Stimulated activated CD4-positive, alpha-beta T cell treated with anti-CD3 and anti-CD28 coated beads, Interleukin-12 subunit alpha, Interleukin-12 subunit beta, amount 100 ng/mL, for 48 hours (primary cell): ENCODE data around the gene TIMM22.
"Not testable (repeated sequence)": the region's sequence is repeated elsewhere in the genome, so short reads cannot be mapped to it uniquely, and the experiment has no call there.

Source experiments
- DNase-seq, 3 donors: peaks; one replicate each; pipeline ENCODE4 v3.0.0-alpha.2; 2020; ENCODE audit warnings: low read depth in 2 of 3, low spot score in 1 of 3

TIMM22 gene

DNA sequence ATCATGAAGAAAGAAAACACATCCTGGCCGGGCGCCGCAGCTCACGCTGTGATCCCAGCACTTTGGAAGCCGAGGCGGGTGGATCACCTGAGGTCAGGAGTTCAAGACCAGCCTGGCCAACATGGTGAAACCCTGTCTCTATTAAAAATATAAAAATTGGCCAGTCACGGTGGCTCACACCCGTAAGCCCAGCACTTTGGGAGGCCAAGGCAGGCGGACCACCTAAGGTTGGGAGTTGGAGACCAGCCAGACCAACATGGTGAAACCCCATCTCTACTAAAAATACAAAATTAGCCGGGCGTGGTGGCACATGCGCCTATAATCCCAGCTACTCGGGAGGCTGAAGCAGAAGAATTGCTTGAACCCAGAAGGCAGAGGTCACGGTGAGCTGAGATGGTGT, 25.1 kb upstream of the TIMM22 start:
- not testable (repeated sequence) for DNase-seq

GRCh38 chr17:973053-973452, 23.9 kb upstream of the TIMM22 start:
- DNase-seq, result no peak

DNA sequence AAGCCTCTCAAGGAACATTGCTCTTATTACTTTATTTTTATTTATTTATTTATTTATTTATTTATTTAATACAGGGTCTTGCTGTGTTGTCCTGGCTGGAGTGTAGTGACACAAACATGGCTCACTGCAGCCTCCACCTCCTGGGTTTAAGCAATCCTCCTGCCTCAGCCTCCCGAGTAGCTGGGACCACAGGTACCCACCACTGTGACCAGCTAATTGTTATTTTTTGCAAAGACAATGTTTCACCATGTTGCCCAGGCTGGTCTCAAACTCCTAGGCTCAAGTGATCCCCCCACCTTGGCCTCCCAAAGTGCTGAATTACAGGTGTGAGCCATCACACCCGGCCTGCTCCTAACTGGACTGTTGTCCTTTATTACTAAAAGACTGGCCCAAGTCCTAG, 22.2 kb upstream of the TIMM22 start:
- not testable (repeated sequence) for DNase-seq

DNA sequence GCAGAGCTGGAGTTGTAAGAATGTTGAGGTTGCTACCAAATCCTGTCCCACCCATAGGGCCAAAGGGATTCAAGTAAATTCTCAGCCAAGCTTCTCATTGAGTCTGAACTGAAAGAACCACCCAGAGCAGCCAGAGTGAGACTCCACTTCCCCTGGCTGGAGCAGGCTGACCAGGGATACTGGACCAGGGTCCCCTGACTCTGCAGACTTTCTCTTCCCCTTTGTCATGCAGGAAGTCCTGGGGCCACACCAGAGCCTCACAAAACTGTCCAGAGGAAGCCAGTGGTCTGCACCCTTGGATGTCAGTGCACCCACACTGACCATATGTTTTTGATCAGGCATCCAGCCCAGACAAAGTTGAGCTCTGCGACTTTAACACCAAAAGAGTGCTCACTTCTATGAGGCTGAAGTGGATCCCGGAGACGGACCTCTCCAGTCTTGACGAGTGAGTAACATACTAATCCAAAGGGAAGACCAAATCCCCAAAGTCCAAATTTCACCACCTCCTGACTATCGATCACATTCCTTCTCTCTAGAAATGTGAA, 21.5 kb upstream of the TIMM22 start:
- DNase-seq, result no peak

- no peak for DNase-seq
Observed at GRCh38 chr17:976312-976711, 20.6 kb upstream of the TIMM22 start.

DNA sequence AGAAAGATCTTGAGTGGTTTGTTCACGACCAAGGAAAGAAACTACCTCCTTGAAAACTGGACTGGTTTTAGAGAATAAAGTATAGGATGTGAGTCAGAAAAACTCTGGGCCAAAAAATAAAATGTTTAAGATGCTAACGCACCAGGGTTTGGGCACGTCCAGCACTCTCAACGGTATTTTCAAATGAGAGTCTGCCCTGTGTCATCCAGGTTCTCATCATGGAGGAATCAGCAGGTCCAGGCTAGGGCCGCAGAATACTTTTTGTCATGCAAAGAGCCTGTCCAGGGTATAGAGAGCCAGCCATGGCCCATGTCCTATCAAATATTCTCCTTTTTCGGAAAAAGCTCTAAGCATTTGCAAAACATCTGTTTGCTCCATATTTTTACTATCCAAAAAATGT, 19.8 kb upstream of the TIMM22 start:
- no peak for DNase-seq

DNA sequence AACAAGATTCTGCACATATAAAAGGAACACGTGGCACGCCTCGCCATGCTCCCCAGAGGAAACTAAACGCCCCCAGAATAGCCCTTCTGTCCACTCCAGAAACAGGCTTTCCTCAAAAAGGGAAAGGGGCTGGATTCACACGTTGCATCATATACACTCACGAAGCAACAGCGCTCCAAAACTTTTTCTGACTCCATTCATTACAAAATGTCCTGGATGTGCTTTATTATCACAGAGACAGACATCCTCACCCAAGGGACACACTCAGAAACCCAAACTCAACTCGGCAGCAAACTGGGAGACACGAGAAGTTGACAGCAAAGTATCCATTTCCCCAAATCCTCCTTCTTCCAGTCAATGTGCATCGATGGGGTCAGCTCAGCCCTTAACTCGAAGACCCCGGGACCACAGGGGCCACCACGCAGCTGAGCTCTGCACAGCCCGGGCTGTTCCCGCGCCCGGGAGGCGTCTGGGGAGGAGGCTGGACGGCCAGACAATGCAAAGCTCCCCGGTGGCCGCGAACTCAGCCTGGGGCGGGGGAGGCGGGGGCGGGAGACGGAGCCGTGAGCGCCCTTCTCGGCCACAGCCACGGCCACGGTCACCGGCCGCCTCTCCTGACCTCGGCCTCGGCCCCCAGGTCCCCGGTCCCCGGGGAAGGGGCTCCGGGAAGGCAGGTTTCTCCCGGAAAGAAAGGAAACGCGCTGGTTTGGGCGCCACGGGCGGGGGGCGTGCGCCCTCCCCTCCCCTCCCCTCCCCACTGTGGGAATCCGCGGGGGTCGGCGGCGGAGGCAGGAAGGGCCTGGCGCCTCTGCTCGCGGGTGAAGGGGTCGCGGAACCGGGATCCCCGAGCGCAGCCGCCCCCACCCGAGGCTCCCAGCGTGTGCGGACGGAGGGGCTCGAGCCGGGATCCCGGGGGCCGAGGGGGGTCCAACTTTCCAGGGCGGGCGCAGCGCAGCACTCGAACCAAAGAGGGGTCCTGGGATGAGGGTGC, 18.5 kb upstream of the TIMM22 start:
- no peak for DNase-seq

GRCh38 chr17:979212-979538, 17.8 kb upstream of the TIMM22 start:
- no peak for DNase-seq

GRCh38 chr17:979539-980405, 17.2 kb upstream of the TIMM22 start, which contains the start of gene NXN:
TSS of gene NXN (minus strand) at chr17:979776.
- peak; percentile 74 to 88 (median 83) for DNase-seq

GRCh38 chr17:980406-981291, 16.3 kb upstream of the TIMM22 start:
- DNase-seq, result peak; percentile 68 to 70 (median 68)

DNA sequence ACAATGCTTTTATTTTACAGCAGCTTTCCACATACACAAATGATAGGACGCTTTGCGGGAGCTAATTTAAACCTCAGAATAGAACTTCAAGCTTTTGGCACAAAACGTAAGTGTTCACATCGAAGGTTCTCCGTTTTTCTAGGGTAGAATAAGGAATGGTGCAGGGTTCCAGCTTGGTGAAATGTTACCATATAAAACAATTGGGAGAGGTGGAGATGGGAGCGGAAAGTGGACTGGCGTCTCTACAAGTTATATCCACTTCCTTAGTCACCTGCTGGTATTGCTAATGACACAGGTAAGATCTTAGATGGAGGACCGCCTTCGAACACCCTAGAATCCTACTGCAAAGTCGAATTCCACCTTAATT, 15.7 kb upstream of the TIMM22 start:
- no peak for DNase-seq

- DNase-seq, result no peak
Observed at GRCh38 chr17:983921-984320, 13.0 kb upstream of the TIMM22 start.

DNA sequence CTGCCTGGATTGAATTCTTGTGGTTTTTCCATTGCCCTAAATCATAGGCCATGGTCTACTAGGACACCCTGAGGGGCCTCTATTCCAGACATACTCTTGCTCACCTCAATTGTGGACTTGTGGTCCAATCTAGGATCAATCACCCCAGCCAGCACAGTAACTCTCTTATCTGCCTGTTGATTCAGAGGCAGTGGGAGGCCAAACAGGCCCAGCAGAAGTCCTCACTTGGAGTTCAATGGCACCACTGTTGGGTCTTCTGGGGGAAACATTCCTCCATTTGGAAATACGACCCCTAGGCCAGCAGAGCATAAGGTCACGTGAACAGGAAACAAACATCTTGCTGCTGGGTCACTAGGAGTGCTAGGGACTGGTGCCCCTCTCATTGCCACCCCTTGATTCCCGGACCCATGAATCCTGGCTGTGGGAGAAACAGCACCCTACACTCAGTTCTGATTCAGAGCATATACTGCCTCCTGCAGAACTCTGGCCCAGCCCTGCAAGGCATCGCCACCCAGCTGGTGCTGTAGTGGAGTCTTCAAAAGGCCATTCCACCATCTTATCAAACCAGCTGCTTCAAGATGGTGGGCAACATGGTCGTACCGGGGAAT, 10.5 kb upstream of the TIMM22 start:
- no peak for DNase-seq

GRCh38 chr17:987931-988330, 9.0 kb upstream of the TIMM22 start:
- no peak for DNase-seq

GRCh38 chr17:988561-988960, 8.4 kb upstream of the TIMM22 start:
- DNase-seq, result no peak

GRCh38 chr17:992933-993332, 4.0 kb upstream of the TIMM22 start:
- no peak for DNase-seq

GRCh38 chr17:995324-995723, 1.6 kb upstream of the TIMM22 start:
- not testable (repeated sequence) for DNase-seq

- DNase-seq, result no peak
Observed at GRCh38 chr17:998111-998510, 1.2 kb downstream of the TIMM22 start.

GRCh38 chr17:1000597-1001461, 3.9 kb downstream of the TIMM22 start:
- no peak for DNase-seq
